GM19468 (cell line): ENCODE results near the gene RPL6.
"Not testable (repeated sequence)": the region's sequence is repeated elsewhere in the genome, so short reads cannot be mapped to it uniquely, and the experiment has no call there.

Experiments
- ATAC-seq: cut with Tn5 transposase; IDR thresholded peaks from one replicate; pipeline ENCODE4 v1.9.1; 2021; ENCODE audit warnings: mild to moderate bottlenecking, moderate library complexity, moderate number of reproducible peaks; ENCODE audit not compliant: unreplicated experiment; ENCODE audit errors: extremely low read depth

Gene RPL6

DNA sequence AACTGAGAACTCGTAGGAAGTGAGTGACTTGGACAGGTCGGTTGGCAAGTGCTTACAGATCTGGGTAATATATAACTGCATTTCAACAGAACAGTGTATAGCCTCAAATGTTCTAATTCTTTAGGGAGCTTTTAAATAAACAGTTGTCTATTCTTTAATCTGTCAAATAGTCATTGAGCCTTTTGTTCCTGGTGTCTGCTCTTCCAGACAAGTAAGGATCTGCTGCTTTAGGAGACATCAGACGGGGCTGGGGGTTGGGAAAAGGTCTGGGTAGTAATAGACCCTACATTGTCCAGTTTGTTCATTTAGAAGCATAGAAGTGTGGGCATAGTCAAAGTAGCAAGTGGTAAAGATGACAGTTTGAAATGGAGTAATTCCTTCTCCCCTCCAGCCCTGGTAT is 11.3 kb upstream of the RPL6 start:
- ATAC-seq = no peak

DNA sequence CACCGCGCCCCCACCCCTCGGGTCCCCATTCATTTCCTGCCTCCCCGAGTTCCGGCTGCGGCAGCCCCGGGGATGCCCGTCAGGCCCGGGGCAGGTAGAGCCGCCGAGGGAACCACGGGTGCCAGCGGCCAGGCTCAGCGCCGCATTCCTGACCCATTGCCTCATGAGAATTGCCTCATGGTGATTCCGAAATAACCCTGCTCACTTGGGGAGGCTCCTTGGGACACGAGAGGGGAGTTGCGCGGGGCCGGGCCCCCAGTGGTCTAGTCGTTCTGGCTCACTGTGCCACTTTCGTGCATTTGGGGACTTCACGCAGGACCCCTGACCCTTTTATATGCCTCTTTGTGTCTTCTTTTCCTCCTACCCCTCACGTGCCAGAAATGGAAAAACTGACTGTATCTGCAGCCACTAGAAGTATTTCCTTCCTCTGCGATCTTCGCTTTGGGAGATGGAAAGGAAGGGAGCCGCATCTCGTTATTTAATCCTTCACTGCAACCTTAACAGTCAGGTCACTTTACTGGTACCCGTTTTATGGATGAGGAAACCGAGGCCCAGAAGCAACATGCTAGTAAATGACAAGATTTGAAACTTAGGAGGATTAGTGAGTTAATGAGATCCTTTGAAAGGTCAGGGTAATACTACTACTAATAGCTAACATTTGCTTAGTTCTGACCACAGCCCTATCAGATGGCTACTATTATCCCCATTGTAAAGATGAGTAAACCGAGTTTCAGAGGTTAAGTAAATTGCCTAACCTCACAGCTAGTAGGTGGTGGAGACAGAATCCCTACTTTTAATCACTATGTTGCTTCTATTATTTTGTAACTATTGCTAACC is 10.1 kb upstream of the RPL6 start:
- ATAC-seq = peak; percentile 17

DNA sequence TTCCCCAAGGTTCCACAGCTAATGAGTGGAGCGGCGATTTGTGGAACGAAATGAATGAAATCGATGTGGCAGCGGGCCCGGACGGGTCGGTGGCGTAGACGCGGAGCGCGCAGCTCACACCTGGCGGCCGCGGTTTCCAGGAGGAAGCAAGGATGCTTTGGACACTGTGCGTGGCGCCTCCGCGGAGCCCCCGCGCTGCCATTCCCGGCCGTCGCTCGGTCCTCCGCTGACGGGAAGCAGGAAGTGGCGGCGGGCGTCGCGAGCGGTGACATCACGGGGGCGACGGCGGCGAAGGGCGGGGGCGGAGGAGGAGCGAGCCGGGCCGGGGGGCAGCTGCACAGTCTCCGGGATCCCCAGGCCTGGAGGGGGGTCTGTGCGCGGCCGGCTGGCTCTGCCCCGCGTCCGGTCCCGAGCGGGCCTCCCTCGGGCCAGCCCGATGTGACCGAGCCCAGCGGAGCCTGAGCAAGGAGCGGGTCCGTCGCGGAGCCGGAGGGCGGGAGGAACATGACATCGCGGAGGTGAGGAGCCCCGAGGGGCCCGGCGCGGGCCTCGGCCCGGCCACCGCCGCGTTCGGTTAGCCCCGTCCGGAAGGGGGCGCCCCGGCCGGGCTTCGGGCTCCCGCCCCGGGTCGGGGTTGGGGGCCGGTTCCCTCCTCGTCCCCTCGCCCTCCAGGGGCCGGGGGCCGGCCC is 9.3 kb upstream of the RPL6 start, which contains the start of gene PTPN11:
TSS of gene PTPN11 (plus strand) at position 340 of the 689 bp plus-strand sequence. CDS start at position 505, 165 bp downstream.
- peak; percentile 46 for ATAC-seq

DNA sequence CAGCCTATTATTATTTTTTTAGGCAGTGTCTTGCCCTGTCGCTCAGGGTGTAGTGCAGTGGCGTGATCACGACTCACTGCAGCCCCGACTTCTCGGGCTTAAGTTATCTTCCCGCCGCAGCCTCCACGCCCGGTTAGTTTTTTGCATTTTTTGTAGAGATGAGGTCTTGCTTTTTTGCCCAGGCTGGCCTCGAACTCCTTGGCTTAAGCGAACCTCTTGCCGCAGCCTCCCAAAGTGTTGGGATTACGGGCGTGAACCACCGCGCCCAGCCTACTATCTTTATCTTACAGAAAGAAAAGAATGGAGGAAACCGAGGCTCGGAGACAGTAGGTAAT is 8.8 kb upstream of the RPL6 start:
- ATAC-seq = no peak

DNA sequence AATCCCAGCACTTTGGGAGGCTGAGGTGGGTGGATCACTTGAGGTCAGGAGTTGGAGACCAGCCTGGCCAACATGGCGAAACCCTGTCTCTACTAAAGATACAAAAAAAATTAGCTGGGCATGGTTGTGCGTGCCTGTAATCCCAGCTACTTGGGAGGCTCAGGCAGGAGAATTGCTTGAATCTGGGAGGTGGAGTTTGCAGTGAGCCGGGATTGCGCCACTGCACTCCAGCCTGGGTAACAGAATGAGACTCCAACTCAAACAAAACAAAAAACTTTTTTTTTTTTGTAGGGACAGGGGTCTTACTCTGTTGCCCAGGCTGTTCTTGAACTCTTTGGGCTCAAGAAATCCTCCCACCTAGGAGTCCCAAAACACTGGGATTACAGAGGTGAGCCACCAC is 6.1 kb upstream of the RPL6 start:
- ATAC-seq = not testable (repeated sequence)

DNA sequence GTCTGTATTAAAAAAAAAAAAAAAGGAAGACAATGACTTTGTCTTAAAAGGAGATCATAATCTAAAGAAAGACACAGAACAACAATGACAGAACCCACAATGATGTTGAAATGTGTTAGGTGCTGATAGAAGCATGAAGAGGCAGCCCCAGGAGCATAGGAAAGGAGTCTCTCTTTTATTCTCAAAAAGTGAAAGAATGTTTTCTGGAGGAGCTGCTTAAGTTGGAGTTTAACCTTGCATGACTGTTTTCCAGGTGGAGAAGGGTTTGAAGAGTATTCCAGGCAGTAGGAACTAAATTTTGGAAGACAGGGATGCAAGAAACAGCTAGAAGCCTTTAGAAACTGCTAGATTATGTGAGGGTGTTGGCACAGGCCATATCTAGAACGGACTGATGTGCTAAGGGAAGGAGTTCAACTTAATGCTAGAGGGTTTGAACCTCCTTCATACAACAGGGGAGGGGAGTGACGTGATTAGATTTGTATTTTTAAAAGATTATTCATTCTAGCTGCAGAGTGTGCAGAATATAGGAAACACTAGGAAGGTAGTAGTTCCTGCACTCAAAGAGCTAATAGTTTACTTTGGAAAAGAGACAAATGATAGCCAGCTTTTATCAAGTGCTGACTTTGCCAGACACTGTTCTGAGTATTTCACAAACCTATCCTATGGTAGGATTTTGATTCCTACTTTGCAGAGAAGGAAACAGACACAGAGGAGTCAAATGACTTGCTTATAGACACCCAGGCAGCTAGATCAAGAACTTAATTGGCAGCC is 4.6 kb upstream of the RPL6 start:
- no peak for ATAC-seq

DNA sequence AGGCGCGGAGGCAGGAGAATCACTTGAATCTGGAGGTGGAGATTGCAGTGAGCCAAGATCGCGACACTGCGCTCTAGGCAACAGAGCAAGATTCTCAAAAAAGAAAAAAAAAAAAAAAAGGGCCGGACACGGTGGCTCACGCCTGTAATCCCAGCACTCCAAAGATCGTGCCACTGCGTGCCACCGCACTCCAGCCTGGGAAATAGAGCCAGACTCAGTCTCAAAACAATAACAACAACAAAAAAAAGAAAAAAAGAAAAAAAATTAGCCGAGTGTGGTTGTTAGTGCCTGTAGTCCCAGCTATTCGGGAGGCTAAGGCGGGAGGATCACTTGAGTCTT is 470 bp upstream of the RPL6 start:
- no peak for ATAC-seq

DNA sequence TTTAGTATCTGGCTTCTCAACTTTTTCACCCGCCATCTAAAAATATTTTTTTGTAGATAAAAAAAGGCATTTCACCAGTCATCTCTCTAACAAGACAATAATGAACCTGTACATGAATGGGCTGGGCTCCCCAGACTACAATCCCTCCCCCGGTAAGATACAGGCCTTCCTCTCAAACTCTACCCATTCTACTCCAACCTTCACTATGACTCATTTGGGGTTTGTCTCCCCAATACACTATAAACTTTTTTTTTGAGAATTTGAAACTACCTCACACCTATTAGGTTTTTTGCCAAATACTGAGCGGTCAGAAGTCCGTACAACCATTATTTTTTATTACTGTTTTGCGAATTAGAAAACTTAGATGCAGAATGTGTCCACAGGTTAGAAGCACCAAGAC is 784 bp downstream of the RPL6 start:
- ATAC-seq = no peak

DNA sequence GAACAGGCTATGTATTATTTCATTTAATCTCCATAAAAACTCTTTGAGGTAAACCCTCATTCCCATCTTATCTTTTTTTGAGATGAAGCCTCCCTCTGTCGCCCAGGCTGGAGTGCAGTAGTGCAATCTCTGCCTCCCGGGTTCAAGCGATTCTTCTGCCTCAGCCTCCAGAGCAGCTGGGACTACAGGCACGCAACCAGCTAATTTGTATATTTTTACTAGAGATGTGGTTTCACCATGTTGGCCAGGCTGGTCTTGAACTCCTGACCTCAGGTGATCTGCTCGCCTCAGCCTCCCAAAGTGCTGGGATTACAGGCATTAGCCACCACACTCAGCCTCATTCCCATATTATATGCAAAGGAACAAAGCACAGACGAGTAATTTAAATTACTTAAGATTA is 1.7 kb downstream of the RPL6 start:
- not testable (repeated sequence) for ATAC-seq

DNA sequence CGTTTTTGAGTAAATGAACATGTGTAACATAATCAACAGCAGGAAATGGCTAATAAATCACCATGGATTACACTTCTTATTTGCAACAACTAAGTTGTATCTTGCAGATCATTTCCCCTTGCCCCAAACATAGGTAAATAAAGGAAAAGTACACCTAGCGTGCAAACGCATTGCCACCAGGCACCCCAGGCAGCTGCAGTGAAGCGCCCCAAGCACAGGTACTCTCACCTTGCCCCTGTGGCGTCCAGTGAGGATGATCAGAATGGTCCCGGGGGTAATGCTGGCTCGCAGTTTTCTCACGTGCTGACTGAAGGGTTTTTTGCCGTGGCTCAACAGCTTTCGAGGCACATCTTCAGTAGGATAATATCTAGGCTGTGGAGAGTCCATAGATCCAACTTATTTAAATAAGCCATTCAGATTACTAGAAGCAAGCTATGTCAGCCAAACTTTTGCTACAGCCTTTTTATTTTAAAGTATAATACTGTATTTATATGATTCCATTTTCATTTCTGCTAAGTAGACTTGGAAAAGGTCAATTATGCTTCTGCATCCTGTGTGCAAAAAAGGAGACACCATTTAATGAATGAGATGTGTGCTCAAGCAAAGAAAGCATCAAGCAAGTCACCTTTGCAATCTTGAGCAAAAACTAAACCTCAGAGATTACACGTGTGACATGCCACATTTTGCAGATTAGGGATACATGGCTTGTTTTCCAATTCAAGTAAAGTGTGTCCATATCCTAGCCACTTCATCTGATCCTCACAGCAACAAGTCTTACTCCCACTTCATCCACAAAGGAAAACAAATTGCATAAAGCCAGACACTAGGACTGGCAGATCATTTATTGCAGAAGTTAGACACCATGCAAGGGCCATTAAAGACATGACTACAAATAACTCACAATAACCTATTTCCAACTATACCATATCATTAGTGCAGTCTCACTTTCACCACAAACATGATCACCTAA is 2.6 kb downstream of the RPL6 start:
- no peak for ATAC-seq

DNA sequence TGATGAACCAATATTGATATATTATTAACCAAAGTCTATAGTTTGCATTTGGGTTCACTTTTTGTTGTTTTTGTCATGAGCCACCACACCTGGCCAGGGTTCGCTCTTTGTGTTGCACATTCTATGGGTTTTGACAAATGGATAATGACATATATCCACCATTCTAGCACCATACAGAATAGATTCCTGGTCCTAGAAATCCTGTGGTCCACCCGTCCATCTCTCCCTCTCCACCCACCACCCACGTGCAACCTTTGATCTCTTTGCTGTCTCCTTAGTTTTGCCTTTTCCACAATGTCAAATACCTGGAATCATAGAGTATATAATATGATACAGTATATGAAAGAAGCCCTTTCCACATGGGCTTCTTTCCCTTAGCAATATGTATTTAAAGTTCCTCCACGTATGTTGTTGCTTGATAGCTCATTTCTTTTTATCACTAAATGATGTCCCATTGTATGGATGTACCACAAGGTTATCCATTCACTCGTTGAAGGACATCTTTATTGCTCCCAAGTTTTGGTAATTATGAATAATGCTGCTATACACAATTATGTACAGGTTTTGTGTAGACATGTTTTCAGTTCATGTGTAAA is 7.4 kb downstream of the RPL6 start:
- no peak for ATAC-seq

DNA sequence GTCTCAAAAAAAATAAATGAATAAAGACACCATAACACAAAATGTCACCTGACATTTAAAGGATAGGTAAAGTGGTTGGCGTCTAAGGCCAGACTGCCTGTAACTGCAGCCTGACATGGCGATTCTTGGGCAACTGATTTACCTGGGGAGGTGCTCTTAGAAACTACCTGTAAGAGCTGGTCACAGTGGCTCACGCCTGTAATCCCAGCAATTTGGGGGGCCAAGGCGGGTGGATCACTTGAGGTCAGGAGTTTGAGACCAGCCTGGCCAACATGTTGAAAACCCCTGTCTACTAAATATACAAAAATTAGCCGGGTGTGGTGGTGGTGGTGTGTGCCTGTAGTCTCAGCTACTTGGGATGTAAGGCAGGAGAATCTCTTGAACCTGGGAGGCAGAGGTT is 8.4 kb downstream of the RPL6 start:
- ATAC-seq = no peak

DNA sequence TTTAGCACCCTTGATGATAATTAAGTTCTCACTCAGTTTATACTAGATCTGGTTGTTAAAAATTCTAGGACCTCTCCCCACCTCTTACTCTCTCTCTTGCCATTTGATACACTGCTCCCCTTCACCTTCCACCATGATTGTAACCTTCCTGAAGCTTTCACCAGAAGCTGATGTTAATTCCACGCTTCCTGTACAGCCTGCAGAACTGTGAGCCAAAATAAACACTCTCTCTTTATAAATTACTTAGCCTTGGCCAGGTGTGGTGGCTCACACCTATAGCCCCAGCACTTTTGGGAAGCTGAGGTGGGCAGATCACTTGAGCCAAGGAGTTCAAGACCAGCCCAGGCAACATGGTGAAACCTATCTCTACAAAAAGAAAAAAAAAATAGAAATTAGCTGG is 16.1 kb downstream of the RPL6 start:
- no peak for ATAC-seq

DNA sequence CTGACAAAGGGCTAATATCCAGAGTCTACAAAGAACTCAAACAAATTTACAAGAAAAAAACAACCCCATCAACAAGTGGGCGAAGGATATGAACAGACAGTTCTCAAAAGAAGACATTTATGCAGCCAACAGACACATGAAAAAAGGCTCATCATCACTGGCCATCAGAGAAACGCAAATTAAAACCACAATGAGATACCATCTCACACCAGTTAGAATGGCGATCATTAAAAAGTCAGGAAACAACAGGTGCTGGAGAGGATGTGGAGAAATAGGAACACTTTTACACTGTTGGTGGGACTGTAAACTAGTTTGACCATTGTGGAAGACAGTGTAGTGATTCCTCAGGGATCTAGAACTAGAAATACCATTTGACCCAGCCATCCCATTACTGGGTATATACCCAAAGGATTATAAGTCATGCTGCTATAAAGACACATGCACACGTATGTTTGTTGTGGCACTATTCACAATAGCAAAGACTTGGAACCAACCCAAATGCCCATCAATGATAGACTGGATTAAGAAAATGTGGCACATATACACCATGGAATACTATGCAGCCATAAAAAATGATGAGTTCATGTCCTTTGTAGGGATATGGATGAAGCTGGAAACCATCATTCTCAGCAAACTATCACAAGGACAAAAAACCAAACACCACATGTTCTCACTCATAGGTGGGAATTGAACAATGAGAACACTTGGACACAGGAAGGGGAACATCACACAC is 19.3 kb downstream of the RPL6 start:
- ATAC-seq = not testable (repeated sequence)

DNA sequence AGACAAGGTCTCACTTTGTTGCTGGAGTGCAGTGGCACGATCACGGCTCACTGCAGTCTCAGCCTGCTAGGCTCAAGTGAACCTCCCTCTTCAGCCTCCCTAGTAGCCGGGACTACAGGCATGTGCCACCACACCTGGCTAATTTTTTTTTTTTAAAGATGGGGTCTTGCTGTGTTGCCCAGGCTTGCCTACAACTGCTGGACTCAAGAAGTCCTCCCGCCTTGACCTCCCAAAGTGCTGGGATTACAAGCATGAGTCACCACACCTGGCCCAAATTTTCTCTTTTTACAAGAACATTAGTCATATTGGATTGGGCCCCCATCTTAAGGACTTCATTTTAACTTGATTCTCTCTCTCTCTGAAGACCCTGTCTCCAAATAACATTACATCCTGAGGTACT is 20.2 kb downstream of the RPL6 start:
- ATAC-seq = no peak

DNA sequence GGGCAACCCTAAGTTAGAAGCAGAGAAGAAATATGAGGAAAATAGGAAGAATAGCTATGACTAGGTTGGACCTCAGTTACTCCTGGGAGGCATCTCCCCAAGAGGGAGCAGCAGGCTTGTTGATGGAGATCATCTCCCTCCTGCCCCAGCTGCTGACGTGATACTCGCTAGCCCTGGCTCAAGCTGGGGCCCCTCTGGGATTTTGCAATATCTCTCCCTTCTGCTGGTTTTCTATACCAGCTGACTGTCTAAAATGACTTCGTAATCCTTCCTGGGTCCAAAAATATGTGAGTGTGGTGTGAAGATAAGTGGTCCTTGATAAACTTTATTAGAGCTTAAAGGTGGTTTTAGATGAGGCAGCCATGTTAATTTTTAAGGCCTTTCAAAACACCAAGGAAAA is 22.7 kb downstream of the RPL6 start:
- no peak for ATAC-seq

DNA sequence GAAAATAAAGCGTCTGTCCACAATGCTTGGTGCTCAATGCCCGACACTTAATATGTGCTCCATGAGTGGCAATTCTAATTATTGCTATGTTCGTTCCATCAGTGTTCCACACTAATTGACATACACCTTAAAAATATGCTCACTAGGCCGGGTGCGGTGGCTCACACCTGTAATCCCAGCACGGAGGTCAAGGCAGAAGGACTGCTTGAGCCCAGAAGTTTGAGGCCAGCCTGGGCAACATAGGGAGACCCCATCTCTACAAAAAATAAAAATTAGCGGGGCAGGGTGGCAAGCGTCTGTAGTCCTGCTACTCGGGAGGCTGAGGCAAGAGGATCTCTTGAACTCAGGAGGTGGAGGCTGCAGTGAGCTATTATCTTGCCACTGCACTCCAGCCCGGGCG is 26.5 kb downstream of the RPL6 start:
- no peak for ATAC-seq

DNA sequence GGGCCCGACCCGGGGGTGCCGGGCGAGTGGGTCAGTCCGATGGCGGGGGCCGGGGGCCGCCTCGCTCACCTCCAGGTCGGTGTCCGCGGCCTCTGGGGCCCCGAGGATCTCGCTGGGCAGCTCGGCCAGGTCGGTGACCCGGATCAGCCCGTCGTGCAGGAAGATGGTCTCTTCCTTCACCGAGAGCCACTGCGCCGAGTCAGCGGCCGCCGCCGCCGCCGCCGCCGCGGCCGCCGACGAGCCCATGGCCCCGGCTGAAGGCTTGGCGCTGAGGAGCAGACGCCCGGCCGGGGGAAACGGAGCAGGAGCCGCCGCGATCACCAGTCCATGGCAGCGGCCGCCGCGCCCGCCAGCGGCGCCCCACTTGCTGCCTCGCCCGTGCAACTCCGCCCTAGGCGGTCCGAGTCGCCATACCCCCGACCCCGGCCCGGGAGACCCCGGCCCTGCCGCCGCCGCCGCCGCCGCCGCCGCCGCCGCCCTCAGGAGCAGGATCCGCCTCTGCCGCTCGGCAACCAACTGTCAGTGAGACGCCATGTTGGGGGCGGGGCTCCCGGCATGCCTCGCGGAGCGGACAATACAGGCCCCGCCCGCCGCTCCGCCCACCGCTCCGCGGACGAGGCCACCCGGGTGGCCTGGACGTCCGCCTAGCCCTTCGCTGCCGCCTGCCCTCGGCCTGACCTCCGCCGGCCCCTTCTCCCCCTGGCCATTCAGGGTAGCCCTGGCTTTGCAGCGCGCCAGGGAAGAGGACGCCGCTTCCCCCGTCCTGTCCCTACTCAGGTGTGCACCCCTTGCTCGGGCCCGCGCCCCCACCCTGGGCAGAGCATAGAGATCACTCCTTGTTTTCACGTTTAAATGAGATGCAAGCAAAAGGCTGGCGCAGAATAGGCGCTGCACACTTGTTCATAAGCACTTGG is 27.3 kb downstream of the RPL6 start, which contains the start of gene HECTD4:
TSS of gene HECTD4 (minus strand) at position 549 of the 914 bp plus-strand sequence. CDS start at position 246, 303 bp downstream.
- peak; percentile 74 for ATAC-seq
